ENCODE measurements around the gene GMDS. TPM values are rescaled to one million over a fixed set of nuclear protein-coding genes. Genes with fewer than 3 reads are reported as not detected.

GMDS gene
- total RNA-seq, 1 experiment from 2014 or later, result 35.0 TPM

DNA sequence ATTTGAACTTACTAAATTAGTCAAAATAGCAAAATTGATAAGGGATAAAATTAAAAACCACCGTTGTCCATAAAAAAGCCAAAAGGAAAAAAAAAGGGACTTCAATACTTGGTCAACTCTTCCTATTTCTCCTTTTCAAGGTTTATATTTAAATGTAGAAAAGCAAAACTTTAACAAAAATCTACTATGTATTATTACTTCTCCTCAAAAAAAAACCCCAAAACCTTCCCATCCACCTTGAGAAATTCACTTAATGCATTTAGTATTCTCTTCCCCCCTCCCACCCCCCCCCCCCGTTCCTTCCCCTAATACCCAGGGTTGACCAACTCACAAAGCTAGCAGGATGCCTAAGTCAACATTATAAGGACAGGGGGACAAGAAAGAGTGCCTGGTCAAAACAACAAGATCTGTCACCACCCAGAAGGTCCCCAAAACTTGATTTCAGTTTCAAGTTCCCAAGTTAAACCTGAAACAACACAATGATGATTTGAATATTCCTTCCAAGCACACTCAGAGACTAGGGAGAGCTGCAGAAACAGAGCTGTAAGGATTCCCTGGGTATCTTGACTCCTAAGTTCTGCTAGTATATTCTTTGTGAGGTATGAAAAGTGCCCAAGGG, 14.6 kb downstream of the GMDS start (continued):
- TF ChIP-seq, protein P1, sequence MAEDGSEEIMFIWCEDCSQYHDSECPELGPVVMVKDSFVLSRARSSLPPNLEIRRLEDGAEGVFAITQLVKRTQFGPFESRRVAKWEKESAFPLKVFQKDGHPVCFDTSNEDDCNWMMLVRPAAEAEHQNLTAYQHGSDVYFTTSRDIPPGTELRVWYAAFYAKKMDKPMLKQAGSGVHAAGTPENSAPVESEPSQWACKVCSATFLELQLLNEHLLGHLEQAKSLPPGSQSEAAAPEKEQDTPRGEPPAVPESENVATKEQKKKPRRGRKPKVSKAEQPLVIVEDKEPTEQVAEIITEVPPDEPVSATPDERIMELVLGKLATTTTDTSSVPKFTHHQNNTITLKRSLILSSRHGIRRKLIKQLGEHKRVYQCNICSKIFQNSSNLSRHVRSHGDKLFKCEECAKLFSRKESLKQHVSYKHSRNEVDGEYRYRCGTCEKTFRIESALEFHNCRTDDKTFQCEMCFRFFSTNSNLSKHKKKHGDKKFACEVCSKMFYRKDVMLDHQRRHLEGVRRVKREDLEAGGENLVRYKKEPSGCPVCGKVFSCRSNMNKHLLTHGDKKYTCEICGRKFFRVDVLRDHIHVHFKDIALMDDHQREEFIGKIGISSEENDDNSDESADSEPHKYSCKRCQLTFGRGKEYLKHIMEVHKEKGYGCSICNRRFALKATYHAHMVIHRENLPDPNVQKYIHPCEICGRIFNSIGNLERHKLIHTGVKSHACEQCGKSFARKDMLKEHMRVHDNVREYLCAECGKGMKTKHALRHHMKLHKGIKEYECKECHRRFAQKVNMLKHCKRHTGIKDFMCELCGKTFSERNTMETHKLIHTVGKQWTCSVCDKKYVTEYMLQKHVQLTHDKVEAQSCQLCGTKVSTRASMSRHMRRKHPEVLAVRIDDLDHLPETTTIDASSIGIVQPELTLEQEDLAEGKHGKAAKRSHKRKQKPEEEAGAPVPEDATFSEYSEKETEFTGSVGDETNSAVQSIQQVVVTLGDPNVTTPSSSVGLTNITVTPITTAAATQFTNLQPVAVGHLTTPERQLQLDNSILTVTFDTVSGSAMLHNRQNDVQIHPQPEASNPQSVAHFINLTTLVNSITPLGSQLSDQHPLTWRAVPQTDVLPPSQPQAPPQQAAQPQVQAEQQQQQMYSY (CRISPR knock-in tag; IDR thresholded peaks at IDR 0.05), result no peak

DNA sequence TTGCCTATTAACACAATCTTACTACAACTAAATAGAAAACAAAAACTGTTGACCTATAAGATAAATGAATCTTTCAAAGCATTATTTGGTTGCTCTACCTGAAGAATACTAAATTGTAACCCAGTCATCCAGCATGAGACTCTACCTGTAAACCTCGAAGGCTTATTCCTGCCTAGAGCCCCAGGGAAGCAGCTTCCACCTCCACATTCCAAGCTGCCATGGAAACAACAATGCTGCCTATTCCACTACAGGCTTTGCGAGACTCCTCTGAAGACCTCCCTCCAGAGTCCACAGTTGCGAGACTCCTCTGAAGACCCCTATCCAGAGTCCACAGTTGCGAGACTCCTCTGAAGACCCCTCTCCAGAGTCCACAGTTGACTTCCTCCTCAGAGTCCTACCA, 15.7 kb downstream of the GMDS start:
- TF ChIP-seq, protein P2, sequence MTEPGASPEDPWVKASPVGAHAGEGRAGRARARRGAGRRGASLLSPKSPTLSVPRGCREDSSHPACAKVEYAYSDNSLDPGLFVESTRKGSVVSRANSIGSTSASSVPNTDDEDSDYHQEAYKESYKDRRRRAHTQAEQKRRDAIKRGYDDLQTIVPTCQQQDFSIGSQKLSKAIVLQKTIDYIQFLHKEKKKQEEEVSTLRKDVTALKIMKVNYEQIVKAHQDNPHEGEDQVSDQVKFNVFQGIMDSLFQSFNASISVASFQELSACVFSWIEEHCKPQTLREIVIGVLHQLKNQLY (CRISPR knock-in tag; IDR thresholded peaks at IDR 0.05), result no peak
- TF ChIP-seq TEAD1 (CRISPR knock-in tag; IDR thresholded peaks at IDR 0.05), result peak; percentile 36; the same call in 1 of the 2 replicates
- peak; percentile 46; the same call in 1 of the 2 replicates for TF ChIP-seq TEAD4 (CRISPR knock-in tag; IDR thresholded peaks at IDR 0.05)
- no peak for TF ChIP-seq ZNF138 (CRISPR knock-in tag; conservative IDR thresholded peaks at IDR 0.05)
- TF ChIP-seq, protein P3, sequence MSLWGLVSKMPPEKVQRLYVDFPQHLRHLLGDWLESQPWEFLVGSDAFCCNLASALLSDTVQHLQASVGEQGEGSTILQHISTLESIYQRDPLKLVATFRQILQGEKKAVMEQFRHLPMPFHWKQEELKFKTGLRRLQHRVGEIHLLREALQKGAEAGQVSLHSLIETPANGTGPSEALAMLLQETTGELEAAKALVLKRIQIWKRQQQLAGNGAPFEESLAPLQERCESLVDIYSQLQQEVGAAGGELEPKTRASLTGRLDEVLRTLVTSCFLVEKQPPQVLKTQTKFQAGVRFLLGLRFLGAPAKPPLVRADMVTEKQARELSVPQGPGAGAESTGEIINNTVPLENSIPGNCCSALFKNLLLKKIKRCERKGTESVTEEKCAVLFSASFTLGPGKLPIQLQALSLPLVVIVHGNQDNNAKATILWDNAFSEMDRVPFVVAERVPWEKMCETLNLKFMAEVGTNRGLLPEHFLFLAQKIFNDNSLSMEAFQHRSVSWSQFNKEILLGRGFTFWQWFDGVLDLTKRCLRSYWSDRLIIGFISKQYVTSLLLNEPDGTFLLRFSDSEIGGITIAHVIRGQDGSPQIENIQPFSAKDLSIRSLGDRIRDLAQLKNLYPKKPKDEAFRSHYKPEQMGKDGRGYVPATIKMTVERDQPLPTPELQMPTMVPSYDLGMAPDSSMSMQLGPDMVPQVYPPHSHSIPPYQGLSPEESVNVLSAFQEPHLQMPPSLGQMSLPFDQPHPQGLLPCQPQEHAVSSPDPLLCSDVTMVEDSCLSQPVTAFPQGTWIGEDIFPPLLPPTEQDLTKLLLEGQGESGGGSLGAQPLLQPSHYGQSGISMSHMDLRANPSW (CRISPR knock-in tag; conservative IDR thresholded peaks at IDR 0.05; ENCODE audit: low read depth), result no peak
- Mint-ChIP-seq H3K4me1 (peaks cover 51% of the 10 kb centered on the region), H3K9me3 (no peaks in the 10 kb centered on the region), H3K27me3 (ENCODE audit: low read depth) (no peaks in the 10 kb centered on the region), H3K36me3 (no peaks in the 10 kb centered on the region), H3K27ac (0 out of 2 replicates have a peak overlapping the region, but pooled peaks have one; percentile 38), H3K4me3 (no peak overlapping the region)
- ChIA-PET CTCF (interaction anchor here (1.0 kb wide), 1 partner anchor 21 kb away, joined by 5 read pairs; no protein-coding TSS in a partner anchor), POLR2A (no interaction called here)
- ATAC-seq, result peak; percentile 94
- peak; percentile 27 for DNase-seq (ENCODE audit: low spot score)

DNA sequence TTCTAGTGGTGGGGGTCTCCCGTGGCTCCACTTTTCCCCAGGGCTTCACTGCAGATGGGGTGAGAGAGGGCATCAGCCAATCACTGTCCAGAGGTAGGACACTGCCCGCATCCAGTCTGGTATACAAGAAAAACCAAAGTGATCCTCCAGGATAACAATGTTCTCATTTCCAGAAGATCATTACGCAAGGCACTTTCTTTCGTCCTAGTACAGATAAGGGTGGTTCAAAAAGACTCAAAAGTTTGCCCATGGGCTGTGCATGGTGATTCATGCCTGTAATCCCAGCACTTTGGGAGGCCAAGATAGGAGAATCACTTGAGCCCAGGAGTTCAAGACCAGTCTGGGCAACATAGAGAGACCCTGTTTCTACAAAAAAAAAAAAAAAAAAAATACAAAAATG, 16.4 kb downstream of the GMDS start:
- H3K4me3 Mint-ChIP-seq, result no peak overlapping the region
- H3K4me1 Mint-ChIP-seq, result peaks cover 51% of the 10 kb centered on the region
- no peak for ATAC-seq
- H3K27ac Mint-ChIP-seq, result no peak overlapping the region
- no peaks in the 10 kb centered on the region for H3K9me3 Mint-ChIP-seq
- no peak for DNase-seq (ENCODE audit: low spot score)
- ChIA-PET CTCF (no interaction called here), POLR2A (no interaction called here)
- no peaks in the 10 kb centered on the region for H3K36me3 Mint-ChIP-seq
- no peaks in the 10 kb centered on the region for H3K27me3 Mint-ChIP-seq (ENCODE audit: low read depth)
- TF ChIP-seq, protein P4, sequence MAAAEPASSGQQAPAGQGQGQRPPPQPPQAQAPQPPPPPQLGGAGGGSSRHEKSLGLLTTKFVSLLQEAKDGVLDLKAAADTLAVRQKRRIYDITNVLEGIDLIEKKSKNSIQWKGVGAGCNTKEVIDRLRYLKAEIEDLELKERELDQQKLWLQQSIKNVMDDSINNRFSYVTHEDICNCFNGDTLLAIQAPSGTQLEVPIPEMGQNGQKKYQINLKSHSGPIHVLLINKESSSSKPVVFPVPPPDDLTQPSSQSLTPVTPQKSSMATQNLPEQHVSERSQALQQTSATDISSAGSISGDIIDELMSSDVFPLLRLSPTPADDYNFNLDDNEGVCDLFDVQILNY (CRISPR knock-in tag; IDR thresholded peaks at IDR 0.05), result no peak
- TF ChIP-seq MXD4 (CRISPR knock-in tag; IDR thresholded peaks at IDR 0.05; ENCODE audit: borderline replicate concordance) (no peak), TCF7 (CRISPR knock-in tag; IDR thresholded peaks at IDR 0.05; ENCODE audit: low read depth) (no peak), FOXJ3 (CRISPR knock-in tag; IDR thresholded peaks at IDR 0.05; ENCODE audit: borderline replicate concordance) (no peak), SMAD4 (CRISPR knock-in tag; IDR thresholded peaks at IDR 0.05) (no peak), TP53 (CRISPR knock-in tag; IDR thresholded peaks at IDR 0.05) (no peak), NFATC4 (CRISPR knock-in tag; IDR thresholded peaks at IDR 0.05) (no peak)
- TF ChIP-seq, protein P5, sequence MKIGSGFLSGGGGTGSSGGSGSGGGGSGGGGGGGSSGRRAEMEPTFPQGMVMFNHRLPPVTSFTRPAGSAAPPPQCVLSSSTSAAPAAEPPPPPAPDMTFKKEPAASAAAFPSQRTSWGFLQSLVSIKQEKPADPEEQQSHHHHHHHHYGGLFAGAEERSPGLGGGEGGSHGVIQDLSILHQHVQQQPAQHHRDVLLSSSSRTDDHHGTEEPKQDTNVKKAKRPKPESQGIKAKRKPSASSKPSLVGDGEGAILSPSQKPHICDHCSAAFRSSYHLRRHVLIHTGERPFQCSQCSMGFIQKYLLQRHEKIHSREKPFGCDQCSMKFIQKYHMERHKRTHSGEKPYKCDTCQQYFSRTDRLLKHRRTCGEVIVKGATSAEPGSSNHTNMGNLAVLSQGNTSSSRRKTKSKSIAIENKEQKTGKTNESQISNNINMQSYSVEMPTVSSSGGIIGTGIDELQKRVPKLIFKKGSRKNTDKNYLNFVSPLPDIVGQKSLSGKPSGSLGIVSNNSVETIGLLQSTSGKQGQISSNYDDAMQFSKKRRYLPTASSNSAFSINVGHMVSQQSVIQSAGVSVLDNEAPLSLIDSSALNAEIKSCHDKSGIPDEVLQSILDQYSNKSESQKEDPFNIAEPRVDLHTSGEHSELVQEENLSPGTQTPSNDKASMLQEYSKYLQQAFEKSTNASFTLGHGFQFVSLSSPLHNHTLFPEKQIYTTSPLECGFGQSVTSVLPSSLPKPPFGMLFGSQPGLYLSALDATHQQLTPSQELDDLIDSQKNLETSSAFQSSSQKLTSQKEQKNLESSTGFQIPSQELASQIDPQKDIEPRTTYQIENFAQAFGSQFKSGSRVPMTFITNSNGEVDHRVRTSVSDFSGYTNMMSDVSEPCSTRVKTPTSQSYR (CRISPR knock-in tag; IDR thresholded peaks at IDR 0.05), result no peak
- TF ChIP-seq, protein P6, sequence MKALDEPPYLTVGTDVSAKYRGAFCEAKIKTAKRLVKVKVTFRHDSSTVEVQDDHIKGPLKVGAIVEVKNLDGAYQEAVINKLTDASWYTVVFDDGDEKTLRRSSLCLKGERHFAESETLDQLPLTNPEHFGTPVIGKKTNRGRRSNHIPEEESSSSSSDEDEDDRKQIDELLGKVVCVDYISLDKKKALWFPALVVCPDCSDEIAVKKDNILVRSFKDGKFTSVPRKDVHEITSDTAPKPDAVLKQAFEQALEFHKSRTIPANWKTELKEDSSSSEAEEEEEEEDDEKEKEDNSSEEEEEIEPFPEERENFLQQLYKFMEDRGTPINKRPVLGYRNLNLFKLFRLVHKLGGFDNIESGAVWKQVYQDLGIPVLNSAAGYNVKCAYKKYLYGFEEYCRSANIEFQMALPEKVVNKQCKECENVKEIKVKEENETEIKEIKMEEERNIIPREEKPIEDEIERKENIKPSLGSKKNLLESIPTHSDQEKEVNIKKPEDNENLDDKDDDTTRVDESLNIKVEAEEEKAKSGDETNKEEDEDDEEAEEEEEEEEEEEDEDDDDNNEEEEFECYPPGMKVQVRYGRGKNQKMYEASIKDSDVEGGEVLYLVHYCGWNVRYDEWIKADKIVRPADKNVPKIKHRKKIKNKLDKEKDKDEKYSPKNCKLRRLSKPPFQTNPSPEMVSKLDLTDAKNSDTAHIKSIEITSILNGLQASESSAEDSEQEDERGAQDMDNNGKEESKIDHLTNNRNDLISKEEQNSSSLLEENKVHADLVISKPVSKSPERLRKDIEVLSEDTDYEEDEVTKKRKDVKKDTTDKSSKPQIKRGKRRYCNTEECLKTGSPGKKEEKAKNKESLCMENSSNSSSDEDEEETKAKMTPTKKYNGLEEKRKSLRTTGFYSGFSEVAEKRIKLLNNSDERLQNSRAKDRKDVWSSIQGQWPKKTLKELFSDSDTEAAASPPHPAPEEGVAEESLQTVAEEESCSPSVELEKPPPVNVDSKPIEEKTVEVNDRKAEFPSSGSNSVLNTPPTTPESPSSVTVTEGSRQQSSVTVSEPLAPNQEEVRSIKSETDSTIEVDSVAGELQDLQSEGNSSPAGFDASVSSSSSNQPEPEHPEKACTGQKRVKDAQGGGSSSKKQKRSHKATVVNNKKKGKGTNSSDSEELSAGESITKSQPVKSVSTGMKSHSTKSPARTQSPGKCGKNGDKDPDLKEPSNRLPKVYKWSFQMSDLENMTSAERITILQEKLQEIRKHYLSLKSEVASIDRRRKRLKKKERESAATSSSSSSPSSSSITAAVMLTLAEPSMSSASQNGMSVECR (CRISPR knock-in tag; IDR thresholded peaks at IDR 0.05; ENCODE audit: borderline replicate concordance), result no peak
- TF ChIP-seq, protein P7, sequence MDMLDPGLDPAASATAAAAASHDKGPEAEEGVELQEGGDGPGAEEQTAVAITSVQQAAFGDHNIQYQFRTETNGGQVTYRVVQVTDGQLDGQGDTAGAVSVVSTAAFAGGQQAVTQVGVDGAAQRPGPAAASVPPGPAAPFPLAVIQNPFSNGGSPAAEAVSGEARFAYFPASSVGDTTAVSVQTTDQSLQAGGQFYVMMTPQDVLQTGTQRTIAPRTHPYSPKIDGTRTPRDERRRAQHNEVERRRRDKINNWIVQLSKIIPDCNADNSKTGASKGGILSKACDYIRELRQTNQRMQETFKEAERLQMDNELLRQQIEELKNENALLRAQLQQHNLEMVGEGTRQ (CRISPR knock-in tag; IDR thresholded peaks at IDR 0.05), result no peak

Measured in WTC11 (cell line).